GM13977 (cell line): ENCODE data around the gene MYCN.
"Not testable (repeated sequence)": the region's sequence is repeated elsewhere in the genome, so short reads cannot be mapped to it uniquely, and the experiment has no call there.

ENCODE experiments used
- DNase-seq: peaks from one replicate; pipeline ENCODE4 v3.0.0; 2012; ENCODE audit warnings: low spot score
- in situ Hi-C: fragments of 300-500 bp; cut with MboI; formaldehyde crosslinking; loops from one replicate; pipeline ENCODE4 v1.12.0; 2022; ENCODE audit warnings: low sequenced_read_pairs, low pct_unique_long_range_greater_than_20kb, mixed read lengths, inconsistent platforms; ENCODE audit not compliant: unreplicated experiment
- TF ChIP-seq, protein P1 (sequence below): IDR thresholded peaks from 2 replicates; pipeline ENCODE4 v1.5.1; 2012; ENCODE audit warnings: mild to moderate bottlenecking, control low read depth; ENCODE audit not compliant: insufficient read depth; ENCODE audit errors: extremely low read depth, missing control alignments

Gene MYCN

DNA sequence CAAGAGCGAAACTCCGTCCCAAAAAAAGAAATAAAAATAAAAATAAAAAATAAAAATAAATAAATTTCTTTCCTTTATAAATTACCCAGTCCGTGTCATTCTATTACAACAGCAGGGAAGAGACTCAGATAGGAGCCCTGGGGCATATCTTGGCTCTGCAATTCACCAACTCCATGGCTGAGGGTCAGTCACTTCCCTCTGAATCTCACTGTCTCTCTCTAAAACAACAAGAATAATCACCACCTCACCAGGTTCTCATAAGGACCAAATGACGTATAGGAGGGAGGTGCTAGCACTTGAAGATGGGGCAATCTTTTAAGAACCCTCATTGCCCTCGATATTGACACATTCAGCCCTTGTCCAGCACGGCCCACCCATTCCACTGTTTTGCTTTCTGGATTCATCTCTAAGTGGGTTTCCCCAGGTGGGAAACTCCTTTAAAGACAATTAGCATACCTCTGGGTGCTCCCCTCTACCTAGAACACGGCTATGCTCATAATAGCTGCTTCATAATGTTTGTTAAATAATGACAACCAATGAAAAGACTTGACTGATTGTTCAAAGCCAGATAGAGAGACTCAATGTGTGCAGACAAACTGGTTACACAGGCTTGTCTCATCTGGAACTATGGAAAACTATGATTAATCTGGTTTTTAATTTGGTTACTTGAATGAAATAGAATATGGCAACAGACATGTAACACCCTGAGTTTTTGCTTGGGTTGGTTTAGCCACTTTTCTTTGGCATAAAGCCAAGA, 15.1 kb downstream of the MYCN start:
- no peak for DNase-seq
- in situ Hi-C loops, result no loop called here
- TF ChIP-seq, protein P1, sequence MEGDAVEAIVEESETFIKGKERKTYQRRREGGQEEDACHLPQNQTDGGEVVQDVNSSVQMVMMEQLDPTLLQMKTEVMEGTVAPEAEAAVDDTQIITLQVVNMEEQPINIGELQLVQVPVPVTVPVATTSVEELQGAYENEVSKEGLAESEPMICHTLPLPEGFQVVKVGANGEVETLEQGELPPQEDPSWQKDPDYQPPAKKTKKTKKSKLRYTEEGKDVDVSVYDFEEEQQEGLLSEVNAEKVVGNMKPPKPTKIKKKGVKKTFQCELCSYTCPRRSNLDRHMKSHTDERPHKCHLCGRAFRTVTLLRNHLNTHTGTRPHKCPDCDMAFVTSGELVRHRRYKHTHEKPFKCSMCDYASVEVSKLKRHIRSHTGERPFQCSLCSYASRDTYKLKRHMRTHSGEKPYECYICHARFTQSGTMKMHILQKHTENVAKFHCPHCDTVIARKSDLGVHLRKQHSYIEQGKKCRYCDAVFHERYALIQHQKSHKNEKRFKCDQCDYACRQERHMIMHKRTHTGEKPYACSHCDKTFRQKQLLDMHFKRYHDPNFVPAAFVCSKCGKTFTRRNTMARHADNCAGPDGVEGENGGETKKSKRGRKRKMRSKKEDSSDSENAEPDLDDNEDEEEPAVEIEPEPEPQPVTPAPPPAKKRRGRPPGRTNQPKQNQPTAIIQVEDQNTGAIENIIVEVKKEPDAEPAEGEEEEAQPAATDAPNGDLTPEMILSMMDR, result no peak

GRCh38 chr2:15956230-15956629, 15.9 kb downstream of the MYCN start:
- in situ Hi-C loops, result no loop called here
- DNase-seq, result no peak
- TF ChIP-seq, protein P1, result no peak

DNA sequence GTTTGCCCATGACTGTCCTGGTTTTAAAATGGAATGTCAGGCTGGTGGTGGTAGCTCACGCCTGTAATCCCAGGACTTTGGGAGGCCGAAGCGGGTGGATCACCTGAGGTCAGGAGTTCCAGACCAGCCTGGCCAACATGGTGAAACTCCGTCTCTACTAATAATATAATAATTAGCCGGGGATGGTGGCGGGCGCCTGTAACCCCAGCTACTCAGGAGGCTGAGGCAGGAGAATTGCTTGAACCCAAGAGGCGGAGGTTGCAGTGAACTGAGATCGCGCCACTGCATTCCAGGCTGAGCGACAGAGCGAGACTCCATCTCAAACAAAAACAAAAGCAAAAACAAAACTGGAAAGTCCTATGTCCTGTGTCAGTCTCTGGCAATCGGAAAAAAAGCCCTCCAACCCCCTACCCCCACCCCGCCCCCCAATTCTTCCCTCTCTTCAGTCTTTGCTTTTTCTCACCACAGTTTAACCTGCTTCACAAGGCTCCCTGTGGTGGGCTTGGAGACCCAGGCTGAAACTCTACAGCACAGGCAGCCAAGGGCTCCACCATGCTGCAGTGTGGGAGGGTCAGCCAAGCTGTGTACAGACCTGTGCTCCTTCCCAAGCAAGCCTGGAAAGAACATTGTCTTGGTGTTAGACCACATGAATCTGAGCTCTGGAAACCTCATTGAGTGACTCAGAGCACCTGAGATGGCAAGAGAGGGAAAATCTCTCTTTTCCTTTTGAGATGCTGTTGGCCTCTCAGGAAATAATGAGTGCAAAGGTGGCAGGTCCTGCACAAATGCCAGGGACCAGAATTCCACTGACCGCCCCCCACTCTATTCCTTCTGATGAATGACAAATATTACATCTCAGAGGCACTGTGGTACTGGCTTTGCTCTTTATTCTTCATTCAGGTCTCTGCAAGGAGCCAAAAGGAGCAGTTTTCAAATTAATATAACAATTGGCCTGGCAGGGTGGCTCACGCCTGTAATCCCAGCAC, 16.7 kb downstream of the MYCN start:
- in situ Hi-C loops, result no loop called here
- TF ChIP-seq, protein P1, result no peak
- DNase-seq, result no peak

DNA sequence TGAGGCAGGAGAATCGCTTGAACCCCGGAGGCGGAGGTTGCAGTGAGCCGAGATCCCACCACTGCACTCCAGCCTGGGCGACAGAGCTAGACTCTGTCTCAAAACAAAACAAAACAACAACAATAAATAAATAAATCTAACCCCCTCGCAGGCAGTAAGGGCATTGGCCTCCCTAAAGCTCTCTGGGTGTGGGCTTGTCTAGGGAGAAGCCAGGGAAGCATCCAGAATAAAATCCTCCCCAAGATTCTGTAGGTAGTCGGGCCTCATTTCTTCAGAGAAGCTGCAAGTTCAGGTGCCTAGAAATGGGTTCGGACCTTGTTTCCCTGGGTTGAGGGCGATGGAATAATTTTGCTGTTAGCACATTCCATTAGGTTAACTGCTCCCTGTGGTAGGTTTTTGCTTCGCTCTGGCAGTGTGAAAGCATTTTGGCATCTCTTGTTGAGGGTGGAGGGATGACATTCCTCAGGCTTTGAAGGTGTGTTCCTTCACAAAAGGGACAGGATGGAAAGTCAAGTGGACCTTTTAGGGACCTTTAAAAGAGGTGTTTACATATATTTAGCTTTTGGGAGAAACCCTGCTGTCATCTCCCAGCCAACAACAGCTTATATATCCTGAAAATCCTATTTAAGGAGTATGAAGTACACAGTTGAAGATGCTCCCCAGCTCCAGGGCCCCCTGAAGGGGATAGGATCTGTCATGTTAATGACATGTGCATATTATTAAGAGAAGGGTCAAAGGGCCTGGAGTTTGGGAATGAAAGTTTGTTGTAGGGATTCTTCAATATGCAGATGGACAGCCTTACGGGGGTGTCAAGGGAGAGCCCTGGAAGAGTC, 17.7 kb downstream of the MYCN start:
- TF ChIP-seq, protein P1, result no peak
- no peak for DNase-seq
- in situ Hi-C loops, result no loop called here

- in situ Hi-C loops, result no loop called here
- TF ChIP-seq, protein P1, result no peak
- no peak for DNase-seq
Observed at GRCh38 chr2:15959331-15960153, 19.2 kb downstream of the MYCN start.

DNA sequence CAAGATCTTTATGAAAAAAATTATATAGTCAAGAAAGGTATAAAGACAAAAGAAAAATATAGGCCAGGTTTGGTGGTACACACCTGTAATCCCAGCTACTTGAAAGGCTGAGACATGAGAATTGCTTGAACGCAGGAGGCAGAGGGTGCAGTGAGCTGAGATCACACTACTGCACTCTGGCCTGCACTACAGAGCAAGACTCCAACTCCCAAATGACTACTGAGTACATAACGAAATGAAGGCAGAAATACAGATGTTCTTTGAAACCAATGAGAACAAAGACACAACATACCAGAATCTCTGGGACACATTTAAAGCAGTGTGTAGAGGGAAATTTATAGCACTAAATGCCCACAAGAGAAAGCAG, 19.8 kb downstream of the MYCN start:
- in situ Hi-C loops, DNase-seq: not testable (repeated sequence)

GRCh38 chr2:15963109-15963976, 23.0 kb downstream of the MYCN start:
- DNase-seq, in situ Hi-C loops: not testable (repeated sequence)
